HCT116 (cell line): ENCODE data around the gene COQ8B. TPM values are rescaled to one million over a fixed set of nuclear protein-coding genes. Genes with fewer than 3 reads are reported as not detected.

Experiments
- ATAC-seq: fragments of 200-7000 bp; cut with Tn5 transposase; 2 replicates; pipeline ENCODE4 v1.9.1; 2020; ENCODE audit warnings: mild to moderate bottlenecking, moderate library complexity
- BruUV-seq: library from RNA; stranded (reverse); fragments of 400-500 nt; replicated peaks from 2 replicates; lab custom pipeline; 2021; lab: Mats Ljungman, UMichigan
- CTCF ChIA-PET: fragments of 300-600 bp; sonication (Branson Sonifier 250); formaldehyde crosslinking; loops from one replicate; lab custom pipeline; 2021; ENCODE audit warnings: antibody characterized with exemption; lab: Charles Lee
- POLR2A ChIA-PET: fragments of 300-600, 350-600 bp; sonication (Branson Sonifier 250); formaldehyde crosslinking; loops from one replicate; lab custom pipeline; 2021; ENCODE audit warnings: antibody characterized with exemption; lab: Charles Lee
- RAD21 ChIA-PET, 2 experiments: fragments of 300-600 bp; sonication (Branson Sonifier 250); formaldehyde crosslinking; loops; one replicate each; lab custom pipeline; 2023; ENCODE audit warnings: low total read pairs in 2 of 2; ENCODE audit not compliant: uncharacterized antibody in 2 of 2, unreplicated experiment in 2 of 2, low non-redundant PET in 1 of 2; lab: Charles Lee
- DNase-seq: peaks from one replicate; pipeline ENCODE4 v3.0.0-alpha.2; 2010; ENCODE audit warnings: low read depth, low spot score
- H2AFZ ChIP-seq: fragments of 200-600 bp; shearing (Covaris generic), sonication (generic); 2 replicates; pipeline ENCODE4 v1.6.1; 2017; ENCODE audit warnings: low read depth, mixed run types, mixed read lengths, antibody characterized with exemption, low read length; ENCODE audit not compliant: poor library complexity, severe bottlenecking
- H3K27ac ChIP-seq: 2 replicates; pipeline ENCODE4 v1.5.1; 2012; ENCODE audit warnings: low read depth, low read length
- H3K27me3 ChIP-seq: fragments of 200-600 bp; sonication (generic); 2 replicates; pipeline ENCODE4 v1.6.1; 2016; ENCODE audit warnings: mixed run types, low read length, mixed read lengths; ENCODE audit not compliant: insufficient read depth
- H3K36me3 ChIP-seq, 2 experiments: fragments of 200-500 bp in 1 of 2; fragments of 200-600 bp in 1 of 2; sonication (Bioruptor generic) in 1 of 2; sonication (generic) in 1 of 2; 2 replicates each; pipeline versions ENCODE4 v1.5.1 to v1.6.1; 2014 to 2016; ENCODE audit warnings: low read length in 2 of 2, inconsistent platforms in 1 of 2, mixed read lengths in 1 of 2, mixed run types in 1 of 2; ENCODE audit not compliant: insufficient read depth in 2 of 2, control insufficient read depth in 1 of 2
- H3K4me1 ChIP-seq, 2 experiments: fragments of 200-600 bp in 1 of 2; sonication (generic) in 1 of 2; 2 replicates each; pipeline versions ENCODE4 v1.5.1 to v1.6.1; 2012 to 2017; ENCODE audit warnings: low read length in 2 of 2, inconsistent platforms in 1 of 2, mild to moderate bottlenecking in 1 of 2, mixed read lengths in 1 of 2, mixed run types in 1 of 2, moderate library complexity in 1 of 2; ENCODE audit not compliant: insufficient read depth in 2 of 2, control insufficient read depth in 1 of 2
- H3K4me2 ChIP-seq: fragments of 200-600 bp; sonication (generic); 2 replicates; pipeline ENCODE4 v1.6.1; 2017; ENCODE audit warnings: mixed run types, low read length, mixed read lengths
- H3K4me3 ChIP-seq, 2 experiments: fragments of 200-600 bp in 1 of 2; sonication (generic) in 1 of 2; replicated peaks in 1 of 2; 2 replicates each; pipeline ENCODE4 v1.5.1; 2011 to 2016; ENCODE audit warnings: low read length in 2 of 2, control low read depth in 1 of 2, low read depth in 1 of 2, mild to moderate bottlenecking in 1 of 2, mixed read lengths in 1 of 2, mixed run types in 1 of 2
- H3K79me2 ChIP-seq: fragments of 200-600 bp; sonication (generic); 2 replicates; pipeline ENCODE4 v1.6.1; 2017; ENCODE audit warnings: mild to moderate bottlenecking, mixed run types, low read length, moderate library complexity, mixed read lengths; ENCODE audit not compliant: insufficient read depth
- H3K9ac ChIP-seq: fragments of 200-600 bp; sonication (generic); 2 replicates; pipeline ENCODE4 v1.6.1; 2016; ENCODE audit warnings: low read length, mixed read lengths
- H3K9me2 ChIP-seq: fragments of 200-600 bp; sonication (generic), shearing (Covaris generic); 2 replicates; pipeline ENCODE4 v1.6.1; 2017; ENCODE audit warnings: mixed run types, mild to moderate bottlenecking, moderate library complexity; ENCODE audit not compliant: insufficient read depth
- H3K9me3 ChIP-seq, 2 experiments: fragments of 200-500 bp in 1 of 2; fragments of 200-600 bp in 1 of 2; sonication (Bioruptor generic) in 1 of 2; sonication (generic) in 1 of 2; 2 replicates each; pipeline ENCODE4 v1.6.1; 2014 to 2017; ENCODE audit warnings: low read length in 2 of 2, mixed read lengths in 2 of 2, inconsistent platforms in 1 of 2, low read depth in 1 of 2, mild to moderate bottlenecking in 1 of 2, mixed run types in 1 of 2, moderate library complexity in 1 of 2; ENCODE audit not compliant: control insufficient read depth in 1 of 2, insufficient read depth in 1 of 2
- H4K20me1 ChIP-seq: fragments of 200-600 bp; sonication (generic), shearing (Covaris generic); 2 replicates; pipeline ENCODE4 v1.6.1; 2017; ENCODE audit warnings: mixed run types, mild to moderate bottlenecking, moderate library complexity; ENCODE audit not compliant: insufficient read depth
- ATF3 ChIP-seq: IDR thresholded peaks from 2 replicates; pipeline ENCODE4 v1.6.1; 2012
- ELF1 ChIP-seq: IDR thresholded peaks from 2 replicates; pipeline ENCODE4 v1.6.1; 2012; ENCODE audit warnings: low read depth, borderline replicate concordance
- EZH2 ChIP-seq: fragments of 200-600 bp; sonication (generic); IDR thresholded peaks from 2 replicates; pipeline ENCODE4 v1.6.1; 2017; ENCODE audit warnings: antibody characterized with exemption, mixed run types
- EZH2phosphoT487 ChIP-seq: fragments of 200-600 bp; IDR thresholded peaks from 2 replicates; pipeline ENCODE4 v1.6.1; 2018; ENCODE audit warnings: antibody characterized with exemption, borderline replicate concordance
- MAX ChIP-seq: IDR thresholded peaks from 2 replicates; pipeline ENCODE4 v1.6.1; 2012
- POLR2A ChIP-seq: IDR thresholded peaks from 2 replicates; pipeline ENCODE4 v1.7.0; 2011; ENCODE audit warnings: borderline replicate concordance; ENCODE audit not compliant: insufficient read depth, insufficient read length; ENCODE audit errors: extremely low read depth
- RAD21 ChIP-seq: IDR thresholded peaks from 2 replicates; pipeline ENCODE4 v1.6.1; 2012; ENCODE audit warnings: low read depth, mild to moderate bottlenecking
- SIN3A ChIP-seq: IDR thresholded peaks from 2 replicates; pipeline ENCODE4 v1.6.1; 2012; ENCODE audit warnings: low read depth
- SP1 ChIP-seq: IDR thresholded peaks from 2 replicates; pipeline ENCODE4 v1.6.1; 2012; ENCODE audit warnings: low read depth
- SRF ChIP-seq: IDR thresholded peaks from 2 replicates; pipeline ENCODE4 v1.6.1; 2012; ENCODE audit warnings: low read depth
- YY1 ChIP-seq: IDR thresholded peaks from 2 replicates; pipeline ENCODE4 v1.6.1; 2011; ENCODE audit warnings: low read length, low read depth, moderate library complexity, mild to moderate bottlenecking; ENCODE audit not compliant: insufficient replicate concordance; ENCODE audit errors: extremely low read depth
- ZFX ChIP-seq: fragments of 450-650 bp; IDR thresholded peaks from 2 replicates; pipeline ENCODE4 v1.6.1; 2017
- ZNF274 ChIP-seq: fragments of 200-500 bp; sonication (Bioruptor generic); IDR thresholded peaks from 2 replicates; pipeline ENCODE4 v1.6.1; 2014; ENCODE audit warnings: mild to moderate bottlenecking, low read depth, low read length, inconsistent platforms
- intact Hi-C: fragments of 100-400 bp; cut with micrococcal nuclease; formaldehyde crosslinking; loops from 2 replicates; pipeline ENCODE4 v1.10.0; 2022
- total RNA-seq: library from RNA; stranded (reverse); gene quantifications from one replicate; pipeline ENCODE4 v1.2.1, GENCODE V29; 2021; ENCODE audit not compliant: unreplicated experiment
- TF ChIP-seq, protein P1 (sequence below), 3 experiments: fragments of 200-600 bp in 1 of 3; sonication (generic) in 1 of 3; IDR thresholded peaks in 2 of 3; conservative IDR thresholded peaks in 1 of 3; 2 replicates each; pipeline ENCODE4 v1.5.1; 2012 to 2017; ENCODE audit warnings: low read depth in 2 of 3, low read length in 2 of 3, antibody characterized with exemption in 1 of 3, borderline replicate concordance in 1 of 3, control low read depth in 1 of 3, mild to moderate bottlenecking in 1 of 3, mixed read lengths in 1 of 3, mixed run types in 1 of 3, moderate library complexity in 1 of 3; ENCODE audit not compliant: insufficient read depth in 1 of 3

Gene COQ8B
- total RNA-seq, 1 experiment from 2014 or later, result 47.1 TPM

GRCh38 chr19:40763963-40764362, 47.3 kb upstream of the COQ8B start:
- Histone ChIP-seq H3K4me2 (no peak overlapping the region), H3K27me3 (no peaks in the 10 kb centered on the region), H3K9ac (no peak overlapping the region), H3K9me3 (no peaks in the 10 kb centered on the region), H3K36me3 (peaks cover 67 to 68% of the 10 kb centered on the region in 2 experiments), H4K20me1 (no peaks in the 10 kb centered on the region), H3K79me2 (peaks cover 52% of the 10 kb centered on the region), H3K27ac (no peak overlapping the region), H2AFZ (no peak overlapping the region), H3K4me1 (no peaks in the 10 kb centered on the region), H3K4me3 (no peak overlapping the region), H3K9me2 (no peaks in the 10 kb centered on the region)
- no peak for TF ChIP-seq MAX
- TF ChIP-seq ATF3, result no peak
- TF ChIP-seq EZH2, result no peak
- TF ChIP-seq, protein P1, sequence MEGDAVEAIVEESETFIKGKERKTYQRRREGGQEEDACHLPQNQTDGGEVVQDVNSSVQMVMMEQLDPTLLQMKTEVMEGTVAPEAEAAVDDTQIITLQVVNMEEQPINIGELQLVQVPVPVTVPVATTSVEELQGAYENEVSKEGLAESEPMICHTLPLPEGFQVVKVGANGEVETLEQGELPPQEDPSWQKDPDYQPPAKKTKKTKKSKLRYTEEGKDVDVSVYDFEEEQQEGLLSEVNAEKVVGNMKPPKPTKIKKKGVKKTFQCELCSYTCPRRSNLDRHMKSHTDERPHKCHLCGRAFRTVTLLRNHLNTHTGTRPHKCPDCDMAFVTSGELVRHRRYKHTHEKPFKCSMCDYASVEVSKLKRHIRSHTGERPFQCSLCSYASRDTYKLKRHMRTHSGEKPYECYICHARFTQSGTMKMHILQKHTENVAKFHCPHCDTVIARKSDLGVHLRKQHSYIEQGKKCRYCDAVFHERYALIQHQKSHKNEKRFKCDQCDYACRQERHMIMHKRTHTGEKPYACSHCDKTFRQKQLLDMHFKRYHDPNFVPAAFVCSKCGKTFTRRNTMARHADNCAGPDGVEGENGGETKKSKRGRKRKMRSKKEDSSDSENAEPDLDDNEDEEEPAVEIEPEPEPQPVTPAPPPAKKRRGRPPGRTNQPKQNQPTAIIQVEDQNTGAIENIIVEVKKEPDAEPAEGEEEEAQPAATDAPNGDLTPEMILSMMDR (IDR thresholded peaks at IDR 0.05 in 2 of 3, conservative IDR thresholded peaks at IDR 0.05 in 1 of 3; ENCODE audit: borderline replicate concordance in 1 of 3, insufficient read depth in 1 of 3, low read depth in 2 of 3, low read length in 2 of 3), result no peak
- TF ChIP-seq EZH2phosphoT487, result no peak
- no peak for TF ChIP-seq ZNF274
- no peak for TF ChIP-seq RAD21
- TF ChIP-seq SRF, result no peak
- no peak for TF ChIP-seq ZFX
- TF ChIP-seq YY1, result no peak
- no peak for TF ChIP-seq SIN3A
- TF ChIP-seq POLR2A, result no peak
- no peak for TF ChIP-seq SP1
- TF ChIP-seq ELF1, result no peak
- DNase-seq (no peak), ATAC-seq (no peak)
- RAD21 ChIA-PET, result no interaction called here
- BruUV-seq, result no TSS peak
- CTCF ChIA-PET, result no interaction called here
- intact Hi-C loops, result no loop called here
- POLR2A ChIA-PET, result no interaction called here
